GM12878 (cell line): ENCODE measurements around the gene C19orf44. TPM values are rescaled to one million over a fixed set of nuclear protein-coding genes. Genes with fewer than 3 reads are reported as not detected.
A peak's percentile ranks its signal among the peaks of the same experiment; 100 is the strongest.

Source experiments
- DPF2 ChIP-seq: fragments of 450-650 bp; IDR thresholded peaks from 2 replicates; pipeline ENCODE4 v1.6.1; 2017; ENCODE audit warnings: mild to moderate bottlenecking
- E4F1 ChIP-seq: fragments of 450-650 bp; IDR thresholded peaks from 2 replicates; pipeline ENCODE4 v1.6.1; 2018; ENCODE audit warnings: borderline replicate concordance, mild to moderate bottlenecking; ENCODE audit not compliant: partially characterized antibody
- GATAD2B ChIP-seq: fragments of 450-650 bp; conservative IDR thresholded peaks from 2 replicates; pipeline ENCODE4 v1.6.1; 2017; ENCODE audit warnings: low read depth, mild to moderate bottlenecking, moderate library complexity
- HSF1 ChIP-seq: fragments of 150-350 bp; IDR thresholded peaks from 2 replicates; pipeline ENCODE4 v1.6.1; 2014; ENCODE audit warnings: mild to moderate bottlenecking, low read depth, low read length
- IKZF1 ChIP-seq: fragments of 450-650 bp; conservative IDR thresholded peaks from 2 replicates; pipeline ENCODE4 v1.6.1; 2017; ENCODE audit warnings: antibody characterized with exemption, mild to moderate bottlenecking
- IRF3 ChIP-seq: fragments of 450-650 bp; IDR thresholded peaks from 2 replicates; pipeline ENCODE4 v1.6.1; 2014; ENCODE audit warnings: mild to moderate bottlenecking
- IRF4 ChIP-seq: IDR thresholded peaks from 2 replicates; pipeline ENCODE4 v1.6.1; 2011; ENCODE audit warnings: low read depth, low read length
- KDM1A ChIP-seq: fragments of 200-600 bp; sonication (generic); IDR thresholded peaks from 2 replicates; pipeline ENCODE4 v1.6.1; 2016; ENCODE audit warnings: borderline replicate concordance
- MLLT1 ChIP-seq: fragments of 450-650 bp; IDR thresholded peaks from 2 replicates; pipeline ENCODE4 v1.6.1; 2016; ENCODE audit warnings: mild to moderate bottlenecking
- NFYB ChIP-seq: IDR thresholded peaks from 2 replicates; pipeline ENCODE4 v1.6.1; 2011; ENCODE audit warnings: low read depth, mild to moderate bottlenecking, low read length, improper control_type of control experiment, moderate library complexity; ENCODE audit not compliant: insufficient read depth
- NR2C2 ChIP-seq: IDR thresholded peaks from 2 replicates; pipeline ENCODE4 v1.6.1; 2011; ENCODE audit warnings: borderline replicate concordance, low read depth; ENCODE audit not compliant: control insufficient read depth, insufficient read length
- POLR2A ChIP-seq: IDR thresholded peaks from 2 replicates; pipeline ENCODE4 v1.6.1; 2011; ENCODE audit warnings: low read depth, mild to moderate bottlenecking, low read length
- SIN3A ChIP-seq: IDR thresholded peaks from 2 replicates; pipeline ENCODE4 v1.6.1; 2012; ENCODE audit warnings: low read depth, low read length, improper control_type of control experiment
- SP1 ChIP-seq: IDR thresholded peaks from one replicate; pipeline ENCODE4 v1.6.1; 2011; ENCODE audit warnings: low read depth, low read length
- TCF12 ChIP-seq: IDR thresholded peaks from 2 replicates; pipeline ENCODE4 v1.6.1; 2011; ENCODE audit warnings: low read depth, mild to moderate bottlenecking, low read length
- ZNF207 ChIP-seq: fragments of 450-650 bp; IDR thresholded peaks from 2 replicates; pipeline ENCODE4 v1.6.1; 2014; ENCODE audit warnings: antibody characterized with exemption, mild to moderate bottlenecking, borderline replicate concordance
- ZNF592 ChIP-seq: fragments of 450-650 bp; IDR thresholded peaks from 2 replicates; pipeline ENCODE4 v1.6.1; 2017; ENCODE audit warnings: mild to moderate bottlenecking, moderate library complexity
- ZZZ3 ChIP-seq: IDR thresholded peaks from 2 replicates; pipeline ENCODE4 v1.6.1; 2011; ENCODE audit warnings: low read depth; ENCODE audit not compliant: control insufficient read depth, insufficient read length
- polyA plus RNA-seq, 11 experiments: library from polyadenylated mRNA; depleted of rRNA in 4 of 11; unstranded in 6 of 11; stranded (reverse) in 5 of 11; fragments of >200 nt; fragmentation: Nextera tagmentation in 4 of 11; fragmentation: Illumina TruSeq in 1 of 11; extraction: Ambion mirVana in 4 of 11; extraction: Trizol in 1 of 11; gene quantifications; 1 replicate in 1 of 11; 2 replicates in 10 of 11; pipeline versions ENCODE4 v1.2.1 to v1.2.3, GENCODE V29; 2011 to 2016; ENCODE audit warnings: inconsistent platforms in 2 of 11, missing spikeins in 2 of 11, low read depth in 1 of 11
- total RNA-seq, 4 experiments: library from RNA; depleted of rRNA in 3 of 4; stranded (reverse); fragments of >200 nt in 3 of 4; fragmentation: Illumina TruSeq in 1 of 4; extraction: Trizol in 1 of 4; gene quantifications; 2 replicates each; pipeline versions ENCODE4 v1.2.1 to v1.2.3, GENCODE V29; 2013 to 2021

Gene C19orf44
- total and polyA plus RNA-seq, 10 of the 15 experiments (the other 5 are each of a cell fraction or from before 2014, with no cell fraction given), result 0.26 to 5.2 (median 3.6) TPM

GRCh38 chr19:16446724-16447368, 49.3 kb upstream of the C19orf44 start (continued):
- no peak for TF ChIP-seq GATAD2B
- TF ChIP-seq KDM1A, result no peak
- TF ChIP-seq ZNF592, result no peak
- peak; percentile 84 for TF ChIP-seq IKZF1
- TF ChIP-seq DPF2, result peak; percentile 66; the same call in 1 of the 2 replicates
- no peak for TF ChIP-seq HSF1
- TF ChIP-seq IRF4, result 0 out of 2 replicates have a peak, but pooled peaks have one; percentile 57
- no peak for TF ChIP-seq SIN3A
- TF ChIP-seq POLR2A, result peak; percentile 53
- TF ChIP-seq E4F1, result no peak
- TF ChIP-seq SP1, result peak; percentile 47
- TF ChIP-seq ZZZ3, result no peak
- TF ChIP-seq ZNF207, result no peak
- peak; percentile 44; the same call in 1 of the 2 replicates for TF ChIP-seq NFYB
- 0 out of 2 replicates have a peak, but pooled peaks have one; percentile 58 for TF ChIP-seq TCF12
- TF ChIP-seq NR2C2, result no peak
- TF ChIP-seq IRF3, result no peak
- no peak for TF ChIP-seq MLLT1
